Adrenal gland (tissue), 12 donors: ENCODE measurements around the gene ACTR8. TPM values are rescaled to one million over a fixed set of nuclear protein-coding genes. Genes with fewer than 3 reads are reported as not detected.

Experiments
- DNase-seq, 7 donors: peaks; one replicate each; pipeline ENCODE4 v3.0.0-alpha.2; 2019 to 2020
- H3K27ac ChIP-seq, 5 donors: fragments of 200-600 bp; sonication (generic) in 4 of 5; 1 replicate in 3 of 5; 2 replicates in 2 of 5; pipeline versions ENCODE4 v1.5.1 to v1.8.0; 2016 to 2020; ENCODE audit warnings: mild to moderate bottlenecking in 1 of 5
- H3K27me3 ChIP-seq: fragments of 200-600 bp; 2 replicates; pipeline ENCODE4 v1.8.0; 2021
- H3K36me3 ChIP-seq, 2 donors: fragments of 200-600 bp; replicated peaks in 1 of 2; 1 replicate in 1 of 2; 2 replicates in 1 of 2; pipeline versions ENCODE4 v1.5.1 to v1.8.0; 2018 to 2022
- H3K4me1 ChIP-seq, 2 donors: fragments of 200-600 bp; replicated peaks in 1 of 2; 1 replicate in 1 of 2; 2 replicates in 1 of 2; pipeline versions ENCODE4 v1.5.1 to v1.8.0; 2018 to 2021
- H3K4me3 ChIP-seq, 4 donors: fragments of 200-600 bp; sonication (generic) in 3 of 4; one replicate each; pipeline ENCODE4 v1.5.1; 2016 to 2018
- H3K9me3 ChIP-seq, 3 donors: fragments of 200-600 bp; sonication (generic) in 1 of 3; replicated peaks in 1 of 3; 1 replicate in 2 of 3; 2 replicates in 1 of 3; pipeline versions ENCODE4 v1.5.1 to v1.8.0; 2016 to 2021
- POLR2A ChIP-seq, 2 donors: fragments of 450-650 bp; IDR thresholded peaks; one replicate each; pipeline ENCODE4 v1.6.1; 2017; ENCODE audit warnings: antibody characterized with exemption in 2 of 2, mild to moderate bottlenecking in 2 of 2, moderate library complexity in 1 of 2
- WGBS, 4 donors: extraction: QIAGEN DNeasy Blood & Tissue Kit in 2 of 4; methylation state at CpG; one replicate each; pipeline versions ENCODE4 v1.1.5 to v1.1.7; 2013 to 2017; 5-methylcytosine and 5-hydroxymethylcytosine counted together
- intact Hi-C, 2 donors: fragments of 100-400 bp; cut with DNase I; formaldehyde crosslinking; loops; one replicate each; pipeline versions ENCODE4 v1.14.1 to v1.15.0; 2022 to 2023
- polyA plus RNA-seq, 3 donors: library from polyadenylated mRNA; stranded (reverse); fragments of 200-250 nt in 2 of 3; fragments of 350-450 nt in 1 of 3; fragmentation: Illumina TruSeq in 1 of 3; extraction: RNeasy Lipid Tissue Mini Kit (QIAGEN cat#74804) in 1 of 3; gene quantifications; one replicate each; pipeline ENCODE4 v1.2.3, GENCODE V29; 2013 to 2014
- total RNA-seq, 9 donors: library from RNA; depleted of rRNA in 4 of 9; stranded (reverse); fragments of >200 nt in 4 of 9; fragments of 120-200 nt in 1 of 9; fragmentation: NEBNext Ultra II Directional in 1 of 9; extraction: Animal tissue kit (Norgen Biotek cat#: 25700) in 1 of 9; gene quantifications; one replicate each; pipeline versions ENCODE4 v1.1.0 to v1.2.4, GENCODE V29; 2013 to 2023
- TF ChIP-seq, protein P1 (sequence below), 6 experiments: fragments of 450-650 bp in 4 of 6; fragments of 200-600 bp in 2 of 6; sonication (generic) in 1 of 6; IDR thresholded peaks; 1 replicate in 5 of 6; 2 replicates in 1 of 6; pipeline versions ENCODE4 v1.5.1 to v1.8.0; 2016 to 2021; ENCODE audit warnings: antibody characterized with exemption in 6 of 6, mild to moderate bottlenecking in 2 of 6, moderate library complexity in 1 of 6
- donor health status: healthy with polysubstance abuse.
- donor health status: Bipolar disorder and iron deficiency.
- donor health status: DM: yes; HTN: yes; CAD: no.
- donor health status: DM: no; HTN: no; CAD: no.
- donor health status: DM: no; HTN: no; CAD: no.
- donor health status: DM: yes; HTN: yes; CAD: no.

Gene ACTR8
- total and polyA plus RNA-seq, 12 donors: 5.8 to 42.2 (median 21.1) TPM

DNA sequence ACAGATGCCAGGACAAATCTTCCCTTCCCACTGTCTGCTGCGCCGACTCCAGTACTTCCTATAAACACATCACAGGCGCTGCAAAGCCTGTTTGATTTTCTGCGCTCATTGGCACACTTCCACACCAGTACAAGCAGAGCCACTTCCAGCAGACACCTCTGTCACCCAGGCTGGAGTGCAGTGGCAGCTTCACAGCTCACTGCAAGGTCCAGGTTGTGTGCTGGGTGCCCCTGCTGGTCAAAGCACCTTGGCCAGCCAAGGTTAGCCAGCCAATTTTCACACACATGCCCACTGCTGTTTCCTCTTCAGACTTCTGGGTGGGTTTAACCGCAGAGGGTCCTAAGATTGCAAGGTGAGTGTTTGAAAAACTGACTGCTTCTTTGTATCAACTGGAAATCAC, 40.7 kb downstream of the ACTR8 start:
- intact Hi-C loops: no loop called here
- no peaks in the 10 kb centered on the region for H3K36me3 ChIP-seq
- peaks cover 2 to 8% of the 10 kb centered on the region in 2 donors for H3K4me1 ChIP-seq
- 88 to 96% (median 95%) methylated on average over 5 of the region's 5 CpGs for whole genome bisulfite sequencing, 4 donors
- no peaks in the 10 kb centered on the region for H3K27me3 ChIP-seq
- no peak overlapping the region for H3K27ac ChIP-seq
- no peaks in the 10 kb centered on the region for H3K9me3 ChIP-seq
- TF ChIP-seq POLR2A (IDR thresholded peaks at IDR 0.05): no peak
- TF ChIP-seq, protein P1, sequence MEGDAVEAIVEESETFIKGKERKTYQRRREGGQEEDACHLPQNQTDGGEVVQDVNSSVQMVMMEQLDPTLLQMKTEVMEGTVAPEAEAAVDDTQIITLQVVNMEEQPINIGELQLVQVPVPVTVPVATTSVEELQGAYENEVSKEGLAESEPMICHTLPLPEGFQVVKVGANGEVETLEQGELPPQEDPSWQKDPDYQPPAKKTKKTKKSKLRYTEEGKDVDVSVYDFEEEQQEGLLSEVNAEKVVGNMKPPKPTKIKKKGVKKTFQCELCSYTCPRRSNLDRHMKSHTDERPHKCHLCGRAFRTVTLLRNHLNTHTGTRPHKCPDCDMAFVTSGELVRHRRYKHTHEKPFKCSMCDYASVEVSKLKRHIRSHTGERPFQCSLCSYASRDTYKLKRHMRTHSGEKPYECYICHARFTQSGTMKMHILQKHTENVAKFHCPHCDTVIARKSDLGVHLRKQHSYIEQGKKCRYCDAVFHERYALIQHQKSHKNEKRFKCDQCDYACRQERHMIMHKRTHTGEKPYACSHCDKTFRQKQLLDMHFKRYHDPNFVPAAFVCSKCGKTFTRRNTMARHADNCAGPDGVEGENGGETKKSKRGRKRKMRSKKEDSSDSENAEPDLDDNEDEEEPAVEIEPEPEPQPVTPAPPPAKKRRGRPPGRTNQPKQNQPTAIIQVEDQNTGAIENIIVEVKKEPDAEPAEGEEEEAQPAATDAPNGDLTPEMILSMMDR (IDR thresholded peaks at IDR 0.05): no peak
- no peak overlapping the region for H3K4me3 ChIP-seq
- DNase-seq: peak in 1 of 7 donors; percentile 48

DNA sequence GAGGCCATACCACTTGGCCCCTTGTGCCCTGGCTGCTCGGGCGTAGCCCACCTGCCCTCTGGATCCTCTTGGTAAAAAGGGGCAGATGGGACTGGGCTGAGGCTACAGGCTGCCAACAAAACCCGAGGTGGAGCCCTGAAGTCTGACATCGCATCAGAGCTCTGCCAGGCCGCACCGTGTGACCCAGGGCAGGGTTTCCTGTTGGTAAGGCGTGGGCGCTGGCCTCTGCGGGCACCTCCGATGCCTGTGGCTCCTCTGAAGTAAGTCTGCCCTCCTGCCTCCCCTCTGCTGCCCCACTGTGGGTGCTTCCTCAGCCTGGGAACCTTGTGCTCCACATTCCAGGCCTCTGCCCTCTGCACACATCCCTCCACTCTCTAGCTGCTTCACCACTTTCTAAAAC, 44.6 kb downstream of the ACTR8 start:
- TF ChIP-seq, protein P1 (IDR thresholded peaks at IDR 0.05): no peak
- TF ChIP-seq POLR2A (IDR thresholded peaks at IDR 0.05): no peak
- Histone ChIP-seq H3K4me3 (no peak overlapping the region), H3K4me1 (no peaks in the 10 kb centered on the region), H3K36me3 (no peaks in the 10 kb centered on the region), H3K9me3 (no peaks in the 10 kb centered on the region), H3K27ac (no peak overlapping the region), H3K27me3 (no peaks in the 10 kb centered on the region)
- DNase-seq: peak in 1 of 7 donors; percentile 36
- 86 to 90% (median 89%) methylated on average over 5 to 10 of the region's 10 CpGs for WGBS, 4 donors
- intact Hi-C loops: no loop called here

DNA sequence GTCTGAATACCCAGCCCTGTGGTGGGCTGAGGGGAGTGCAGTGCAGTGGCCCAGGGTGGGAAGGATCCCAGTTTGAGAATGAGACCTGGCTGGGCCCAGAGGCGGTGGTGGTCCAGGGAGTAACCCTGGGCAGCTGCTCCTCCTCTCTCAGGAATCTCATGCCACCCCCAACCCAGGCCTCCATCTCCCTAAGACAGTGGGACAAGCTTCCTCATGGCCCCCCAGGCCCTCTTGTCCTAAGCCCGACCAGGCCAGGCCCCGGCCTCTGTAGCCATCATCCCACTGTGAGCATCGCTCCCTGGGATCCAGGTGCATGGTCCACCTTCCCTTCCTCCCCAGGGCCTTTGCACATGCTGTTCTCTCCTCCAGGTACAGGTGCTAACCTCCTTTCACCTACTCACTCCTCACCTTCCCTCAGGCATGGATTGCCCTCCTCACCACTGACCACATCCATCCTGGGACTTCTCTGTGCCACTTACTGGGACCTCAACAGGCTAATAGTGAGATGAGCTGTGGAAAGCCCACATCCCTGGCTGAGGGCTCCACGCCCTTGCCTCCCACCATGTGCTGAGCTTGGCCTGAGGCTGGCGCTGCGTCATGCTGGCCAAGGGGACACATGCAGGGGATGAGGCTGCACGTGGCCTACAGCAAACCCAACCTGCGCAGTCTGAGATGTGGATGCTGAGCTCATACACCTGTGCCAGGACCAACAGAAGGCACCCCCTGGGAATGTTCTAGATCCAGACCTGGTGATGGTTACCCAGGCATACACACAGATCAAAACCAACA, 45.7 kb downstream of the ACTR8 start:
- peak in 1 of 7 donors; percentile 40 for DNase-seq
- no peak overlapping the region for H3K4me3 ChIP-seq
- TF ChIP-seq, protein P1 (IDR thresholded peaks at IDR 0.05): no peak
- no peak for TF ChIP-seq POLR2A (IDR thresholded peaks at IDR 0.05)
- intact Hi-C loops: no loop called here
- no peak overlapping the region for H3K27ac ChIP-seq
- no peaks in the 10 kb centered on the region for H3K27me3 ChIP-seq
- H3K4me1 ChIP-seq: no peaks in the 10 kb centered on the region
- 88 to 97% (median 96%) methylated on average over 9 of the region's 9 CpGs for WGBS, 4 donors
- no peaks in the 10 kb centered on the region for H3K36me3 ChIP-seq
- no peaks in the 10 kb centered on the region for H3K9me3 ChIP-seq

DNA sequence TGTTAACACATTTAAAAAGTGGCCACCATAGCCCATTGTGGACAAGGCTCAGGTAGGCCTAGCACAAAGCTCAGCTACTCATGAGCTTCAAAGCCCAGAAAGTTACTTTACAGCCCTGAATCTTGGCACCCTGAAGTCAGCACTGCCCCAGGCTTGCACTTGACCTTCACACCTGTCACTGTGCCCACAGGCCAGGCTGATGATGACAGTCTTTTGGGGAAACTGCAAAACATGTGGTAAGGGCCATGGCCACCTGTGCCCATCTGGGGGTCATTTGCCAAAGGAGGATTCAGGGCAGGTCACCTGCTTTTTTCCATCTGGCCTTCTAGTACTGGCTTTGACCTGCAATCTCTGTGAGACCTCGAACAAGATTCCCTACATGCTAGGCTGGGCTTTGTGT, 46.7 kb downstream of the ACTR8 start:
- Histone ChIP-seq H3K4me1 (no peaks in the 10 kb centered on the region), H3K9me3 (no peaks in the 10 kb centered on the region), H3K27me3 (no peaks in the 10 kb centered on the region), H3K4me3 (no peak overlapping the region), H3K36me3 (no peaks in the 10 kb centered on the region), H3K27ac (no peak overlapping the region)
- intact Hi-C loops: no loop called here
- 78 to 88% (median 84%) methylated on average over 1 of the region's 1 CpG for WGBS, 4 donors
- DNase-seq: peak in 1 of 7 donors; percentile 45
- TF ChIP-seq, protein P1 (IDR thresholded peaks at IDR 0.05): no peak
- no peak for TF ChIP-seq POLR2A (IDR thresholded peaks at IDR 0.05)
